ENCODE results near the gene MYO7A.

Gene MYO7A

GRCh38 chr11:77142091-77142975, 14.3 kb downstream of the MYO7A start:
- Histone ChIP-seq H3K4me1 (ENCODE audit: insufficient read depth, low read length) (no peaks in the 10 kb centered on the region), H3K27me3 (ENCODE audit: insufficient read depth, low read length) (peaks cover 5% of the 10 kb centered on the region; the same call in 1 of the 2 replicates), H3K9ac (ENCODE audit: low read depth, low read length) (no peak overlapping the region), H3K36me3 (ENCODE audit: insufficient read depth, low read length) (no peaks in the 10 kb centered on the region), H3K4me3 (ENCODE audit: low read length) (no peak overlapping the region), H3K9me3 (ENCODE audit: insufficient read depth, low read depth, low read length) (no peaks in the 10 kb centered on the region), H3K27ac (ENCODE audit: low read depth, low read length) (no peak overlapping the region)
- 97% methylated on average over 11 of the region's 11 CpGs for WGBS

GRCh38 chr11:77143405-77144020, 15.5 kb downstream of the MYO7A start:
- 92% methylated on average over 8 of the region's 8 CpGs for WGBS
- no peak overlapping the region for H3K9ac ChIP-seq (ENCODE audit: low read depth, low read length)
- peaks cover 5% of the 10 kb centered on the region for H3K4me1 ChIP-seq (ENCODE audit: insufficient read depth, low read length)
- H3K9me3 ChIP-seq (ENCODE audit: insufficient read depth, low read depth, low read length) = no peaks in the 10 kb centered on the region
- no peak overlapping the region for H3K4me3 ChIP-seq (ENCODE audit: low read length)
- no peak overlapping the region for H3K27ac ChIP-seq (ENCODE audit: low read depth, low read length)
- H3K27me3 ChIP-seq (ENCODE audit: insufficient read depth, low read length) = peaks cover 7% of the 10 kb centered on the region; the same call in 1 of the 2 replicates
- H3K36me3 ChIP-seq (ENCODE audit: insufficient read depth, low read length) = no peaks in the 10 kb centered on the region

DNA sequence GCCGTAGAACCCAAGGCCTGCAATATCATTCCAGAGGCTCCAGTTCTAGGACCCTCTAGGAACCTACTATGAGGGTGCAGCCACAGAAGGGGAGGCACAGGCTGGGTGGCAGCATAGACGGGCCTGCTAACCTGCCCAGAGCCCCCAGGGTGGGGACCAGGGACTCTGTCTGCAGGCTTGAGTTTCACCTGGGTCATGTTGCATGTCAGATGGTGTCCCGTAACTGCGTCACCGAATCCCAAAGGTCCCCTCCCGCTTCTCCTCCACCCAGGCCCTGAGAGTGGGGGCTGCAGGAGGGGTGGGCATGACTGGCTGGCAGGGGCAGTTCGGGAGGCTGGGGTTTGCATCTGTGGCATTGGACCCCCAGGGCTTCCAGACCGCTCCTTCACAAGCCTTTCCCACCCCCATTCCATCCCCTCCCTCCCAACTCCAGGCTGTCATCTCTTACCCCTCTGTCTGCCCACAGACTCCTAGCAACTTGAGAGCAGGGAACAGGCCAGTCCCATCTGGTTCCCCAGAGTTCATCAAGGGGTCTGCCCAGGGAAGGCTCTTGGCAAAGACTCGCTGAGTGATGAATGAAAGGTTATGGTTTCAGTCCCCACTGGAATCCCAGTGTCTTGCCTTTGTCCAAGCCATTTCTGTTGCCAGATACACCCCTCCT, 16.3 kb downstream of the MYO7A start:
- Histone ChIP-seq H3K4me3 (ENCODE audit: low read length) (no peak overlapping the region), H3K9me3 (ENCODE audit: insufficient read depth, low read depth, low read length) (no peaks in the 10 kb centered on the region), H3K27ac (ENCODE audit: low read depth, low read length) (no peak overlapping the region), H3K4me1 (ENCODE audit: insufficient read depth, low read length) (peaks cover 11% of the 10 kb centered on the region), H3K36me3 (ENCODE audit: insufficient read depth, low read length) (no peaks in the 10 kb centered on the region), H3K9ac (ENCODE audit: low read depth, low read length) (no peak overlapping the region), H3K27me3 (ENCODE audit: insufficient read depth, low read length) (peaks cover 7% of the 10 kb centered on the region; the same call in 1 of the 2 replicates)
- 88% methylated on average over 8 of the region's 9 CpGs for WGBS

DNA sequence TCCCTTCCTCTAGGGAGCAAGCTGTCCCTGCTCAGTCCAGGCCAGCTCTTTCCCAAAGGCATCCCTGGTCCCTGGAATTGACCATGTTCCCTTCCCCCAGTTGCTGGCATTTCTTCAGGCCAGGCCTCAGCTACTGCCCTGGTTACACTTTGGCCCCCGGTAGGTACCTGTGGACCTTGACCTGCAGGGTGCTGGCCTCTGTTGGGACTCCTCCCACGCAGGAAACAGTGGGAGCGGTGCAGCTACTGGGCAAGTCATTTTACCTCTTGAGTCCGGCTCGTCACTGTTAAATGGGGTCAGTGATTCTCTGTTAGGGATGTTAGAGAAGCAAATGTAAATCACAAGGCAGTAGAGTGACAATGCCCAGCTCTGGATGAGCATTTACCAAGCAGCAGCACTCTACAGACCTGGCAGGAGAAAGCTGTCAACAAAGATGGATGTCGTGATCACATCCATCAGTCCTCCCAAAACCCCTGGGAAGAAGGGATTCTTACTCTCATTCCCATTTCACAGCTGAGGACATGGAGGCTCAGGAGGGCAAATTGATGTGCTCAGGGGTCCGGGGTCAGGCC, 16.9 kb downstream of the MYO7A start:
- Histone ChIP-seq H3K9ac (ENCODE audit: low read depth, low read length) (no peak overlapping the region), H3K36me3 (ENCODE audit: insufficient read depth, low read length) (no peaks in the 10 kb centered on the region), H3K4me3 (ENCODE audit: low read length) (no peak overlapping the region), H3K9me3 (ENCODE audit: insufficient read depth, low read depth, low read length) (no peaks in the 10 kb centered on the region), H3K27me3 (ENCODE audit: insufficient read depth, low read length) (peaks cover 7% of the 10 kb centered on the region; the same call in 1 of the 2 replicates), H3K4me1 (ENCODE audit: insufficient read depth, low read length) (peaks cover 13% of the 10 kb centered on the region), H3K27ac (ENCODE audit: low read depth, low read length) (no peak overlapping the region)
- WGBS = 84% methylated on average over 7 of the region's 7 CpGs

GRCh38 chr11:77146261-77147035, 18.4 kb downstream of the MYO7A start:
- WGBS = 86% methylated on average over 10 of the region's 10 CpGs
- Histone ChIP-seq H3K4me1 (ENCODE audit: insufficient read depth, low read length) (peaks cover 17% of the 10 kb centered on the region), H3K4me3 (ENCODE audit: low read length) (no peak overlapping the region), H3K36me3 (ENCODE audit: insufficient read depth, low read length) (no peaks in the 10 kb centered on the region), H3K9ac (ENCODE audit: low read depth, low read length) (no peak overlapping the region), H3K27me3 (ENCODE audit: insufficient read depth, low read length) (peaks cover 7% of the 10 kb centered on the region; the same call in 1 of the 2 replicates), H3K9me3 (ENCODE audit: insufficient read depth, low read depth, low read length) (no peaks in the 10 kb centered on the region), H3K27ac (ENCODE audit: low read depth, low read length) (no peak overlapping the region)

- 54% methylated on average over 1 of the region's 1 CpG for WGBS
- Histone ChIP-seq H3K4me1 (ENCODE audit: insufficient read depth, low read length) (peaks cover 17% of the 10 kb centered on the region), H3K4me3 (ENCODE audit: low read length) (no peak overlapping the region), H3K36me3 (ENCODE audit: insufficient read depth, low read length) (no peaks in the 10 kb centered on the region), H3K27ac (ENCODE audit: low read depth, low read length) (no peak overlapping the region), H3K27me3 (ENCODE audit: insufficient read depth, low read length) (peaks cover 7% of the 10 kb centered on the region; the same call in 1 of the 2 replicates), H3K9me3 (ENCODE audit: insufficient read depth, low read depth, low read length) (no peaks in the 10 kb centered on the region), H3K9ac (ENCODE audit: low read depth, low read length) (no peak overlapping the region)
Observed at GRCh38 chr11:77147036-77147315, 18.9 kb downstream of the MYO7A start.

- 3% methylated on average over 47 of the region's 47 CpGs for WGBS
- Histone ChIP-seq H3K36me3 (ENCODE audit: insufficient read depth, low read length) (no peaks in the 10 kb centered on the region), H3K9me3 (ENCODE audit: insufficient read depth, low read depth, low read length) (no peaks in the 10 kb centered on the region), H3K27me3 (ENCODE audit: insufficient read depth, low read length) (peaks cover 7% of the 10 kb centered on the region; the same call in 1 of the 2 replicates), H3K4me1 (ENCODE audit: insufficient read depth, low read length) (peaks cover 17% of the 10 kb centered on the region), H3K4me3 (ENCODE audit: low read length) (peak overlapping the region; percentile 73), H3K27ac (ENCODE audit: low read depth, low read length) (no peak overlapping the region), H3K9ac (ENCODE audit: low read depth, low read length) (peak overlapping the region; percentile 34)
Observed at GRCh38 chr11:77147668-77148321, 19.7 kb downstream of the MYO7A start.

DNA sequence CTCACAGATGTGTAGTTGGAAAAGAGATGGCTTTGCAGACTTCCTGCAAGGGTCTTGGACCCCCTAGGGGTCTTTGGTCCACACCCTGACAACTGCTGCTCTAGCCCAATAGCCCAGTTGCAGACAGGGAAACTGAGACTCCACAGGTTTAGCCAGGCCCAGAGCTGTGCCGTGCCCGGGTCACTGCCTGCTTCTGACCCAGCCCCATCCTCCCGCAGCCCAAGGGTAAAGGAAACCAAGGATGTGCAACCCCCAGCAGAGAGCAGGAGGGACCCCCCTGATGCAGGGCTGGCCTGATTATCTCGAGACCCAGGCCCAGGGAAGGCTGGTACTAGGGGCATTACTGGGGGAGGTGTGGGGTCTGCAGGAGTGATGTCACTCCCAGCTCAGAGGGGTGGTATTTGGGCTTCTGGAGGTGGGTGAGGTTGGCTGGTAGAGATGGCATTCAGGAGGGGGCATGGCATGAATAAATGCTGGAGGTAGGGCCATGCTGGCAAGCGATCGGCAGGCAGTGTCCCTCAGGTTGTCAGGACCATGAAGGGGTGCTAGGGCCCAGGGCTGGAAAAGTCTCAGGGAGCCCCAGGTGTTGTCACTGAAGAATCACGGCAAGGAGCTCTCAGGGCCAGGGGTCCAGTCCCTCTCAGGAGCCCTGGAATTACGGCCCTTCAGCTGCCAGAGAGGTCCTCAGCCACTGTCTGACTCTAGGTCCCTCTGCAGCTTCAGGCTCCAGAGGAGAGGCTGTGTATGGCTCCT, 21.1 kb downstream of the MYO7A start:
- Histone ChIP-seq H3K27me3 (ENCODE audit: insufficient read depth, low read length) (peaks cover 7% of the 10 kb centered on the region; the same call in 1 of the 2 replicates), H3K4me3 (ENCODE audit: low read length) (no peak overlapping the region), H3K27ac (ENCODE audit: low read depth, low read length) (no peak overlapping the region), H3K9ac (ENCODE audit: low read depth, low read length) (no peak overlapping the region), H3K9me3 (ENCODE audit: insufficient read depth, low read depth, low read length) (no peaks in the 10 kb centered on the region), H3K36me3 (ENCODE audit: insufficient read depth, low read length) (no peaks in the 10 kb centered on the region), H3K4me1 (ENCODE audit: insufficient read depth, low read length) (peaks cover 17% of the 10 kb centered on the region)
- WGBS = 94% methylated on average over 8 of the region's 8 CpGs

- Histone ChIP-seq H3K9me3 (ENCODE audit: insufficient read depth, low read depth, low read length) (no peaks in the 10 kb centered on the region), H3K36me3 (ENCODE audit: insufficient read depth, low read length) (no peaks in the 10 kb centered on the region), H3K4me3 (ENCODE audit: low read length) (no peak overlapping the region), H3K27ac (ENCODE audit: low read depth, low read length) (no peak overlapping the region), H3K9ac (ENCODE audit: low read depth, low read length) (no peak overlapping the region), H3K4me1 (ENCODE audit: insufficient read depth, low read length) (peaks cover 17% of the 10 kb centered on the region), H3K27me3 (ENCODE audit: insufficient read depth, low read length) (peaks cover 7% of the 10 kb centered on the region; the same call in 1 of the 2 replicates)
- WGBS = 71% methylated on average over 12 of the region's 12 CpGs
Observed at GRCh38 chr11:77149716-77150392, 21.8 kb downstream of the MYO7A start.

All from HUES64 (cell line).